MM.1S (cell line): ENCODE data around the gene WASF2.

Source experiments
- EZH2 ChIP-seq: fragments of 300-600 bp; sonication (generic); optimal IDR thresholded peaks from 2 replicates; pipeline ENCODE3; 2017; ENCODE audit warnings: low read depth, mild to moderate bottlenecking, antibody characterized with exemption, low read length, mixed read lengths
- TF ChIP-seq, protein P1 (sequence below): fragments of 300-600 bp; sonication (generic); IDR thresholded peaks from 2 replicates; pipeline ENCODE4 v1.5.1; 2016; ENCODE audit warnings: antibody characterized with exemption, low read length, mixed read lengths

- TF ChIP-seq, protein P1, sequence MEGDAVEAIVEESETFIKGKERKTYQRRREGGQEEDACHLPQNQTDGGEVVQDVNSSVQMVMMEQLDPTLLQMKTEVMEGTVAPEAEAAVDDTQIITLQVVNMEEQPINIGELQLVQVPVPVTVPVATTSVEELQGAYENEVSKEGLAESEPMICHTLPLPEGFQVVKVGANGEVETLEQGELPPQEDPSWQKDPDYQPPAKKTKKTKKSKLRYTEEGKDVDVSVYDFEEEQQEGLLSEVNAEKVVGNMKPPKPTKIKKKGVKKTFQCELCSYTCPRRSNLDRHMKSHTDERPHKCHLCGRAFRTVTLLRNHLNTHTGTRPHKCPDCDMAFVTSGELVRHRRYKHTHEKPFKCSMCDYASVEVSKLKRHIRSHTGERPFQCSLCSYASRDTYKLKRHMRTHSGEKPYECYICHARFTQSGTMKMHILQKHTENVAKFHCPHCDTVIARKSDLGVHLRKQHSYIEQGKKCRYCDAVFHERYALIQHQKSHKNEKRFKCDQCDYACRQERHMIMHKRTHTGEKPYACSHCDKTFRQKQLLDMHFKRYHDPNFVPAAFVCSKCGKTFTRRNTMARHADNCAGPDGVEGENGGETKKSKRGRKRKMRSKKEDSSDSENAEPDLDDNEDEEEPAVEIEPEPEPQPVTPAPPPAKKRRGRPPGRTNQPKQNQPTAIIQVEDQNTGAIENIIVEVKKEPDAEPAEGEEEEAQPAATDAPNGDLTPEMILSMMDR = no peak
- TF ChIP-seq EZH2 = no peak
These were observed 2.1 kb upstream of the WASF2 start for GRCh38 chr1:27491748-27492700.
